Adrenal gland (tissue), 5 donors: ENCODE measurements around the gene CAVIN1.
"Not testable (repeated sequence)": the region's sequence is repeated elsewhere in the genome, so short reads cannot be mapped to it uniquely, and the experiment has no call there.

Experiments
- CTCF ChIP-seq, 6 experiments: fragments of 450-650 bp in 4 of 6; fragments of 200-600 bp in 2 of 6; sonication (generic) in 1 of 6; IDR thresholded peaks; 1 replicate in 5 of 6; 2 replicates in 1 of 6; pipeline versions ENCODE4 v1.5.1 to v1.8.0; 2016 to 2021; ENCODE audit warnings: antibody characterized with exemption in 6 of 6, mild to moderate bottlenecking in 2 of 6, moderate library complexity in 1 of 6
- POLR2A ChIP-seq, 2 donors: fragments of 450-650 bp; IDR thresholded peaks; one replicate each; pipeline ENCODE4 v1.6.1; 2017; ENCODE audit warnings: antibody characterized with exemption in 2 of 2, mild to moderate bottlenecking in 2 of 2, moderate library complexity in 1 of 2
- donor health status: DM: no; HTN: no; CAD: no.

- TF ChIP-seq CTCF, POLR2A (IDR thresholded peaks at IDR 0.05): not testable (repeated sequence)
Measured at GRCh38 chr17:42449838-42450237, 26.8 kb upstream of the CAVIN1 start.
